ENCODE measurements around the gene PLA2G4D.
"Not testable (repeated sequence)": the region's sequence is repeated elsewhere in the genome, so short reads cannot be mapped to it uniquely, and the experiment has no call there.

Gene PLA2G4D

GRCh38 chr15:42123546-42123945 lies 29.2 kb upstream of the PLA2G4D start:
- no peak for DNase-seq (ENCODE audit: low spot score)

- DNase-seq (ENCODE audit: low spot score): no peak
Measured at GRCh38 chr15:42121682-42122081, 27.3 kb upstream of the PLA2G4D start.

GRCh38 chr15:42121021-42121420 lies 26.7 kb upstream of the PLA2G4D start:
- DNase-seq (ENCODE audit: low spot score): no peak

GRCh38 chr15:42120285-42120684 lies 25.9 kb upstream of the PLA2G4D start:
- DNase-seq (ENCODE audit: low spot score): no peak

GRCh38 chr15:42119446-42119760 lies 25.0 kb upstream of the PLA2G4D start:
- no peak for DNase-seq (ENCODE audit: low spot score)

GRCh38 chr15:42118650-42119445 lies 24.5 kb upstream of the PLA2G4D start:
- DNase-seq (ENCODE audit: low spot score): no peak

GRCh38 chr15:42111924-42112323 lies 17.6 kb upstream of the PLA2G4D start:
- DNase-seq (ENCODE audit: low spot score): no peak

- DNase-seq (ENCODE audit: low spot score): no peak
Measured at GRCh38 chr15:42110367-42110766, 16.0 kb upstream of the PLA2G4D start.

GRCh38 chr15:42108806-42109205 lies 14.4 kb upstream of the PLA2G4D start:
- no peak for DNase-seq (ENCODE audit: low spot score)

- no peak for DNase-seq (ENCODE audit: low spot score)
Measured at GRCh38 chr15:42108189-42108588, 13.8 kb upstream of the PLA2G4D start.

GRCh38 chr15:42107473-42107872 lies 13.1 kb upstream of the PLA2G4D start:
- no peak for DNase-seq (ENCODE audit: low spot score)

GRCh38 chr15:42106288-42106687 lies 11.9 kb upstream of the PLA2G4D start:
- DNase-seq (ENCODE audit: low spot score): no peak

- DNase-seq (ENCODE audit: low spot score): no peak
Measured at GRCh38 chr15:42104095-42104891, 9.9 kb upstream of the PLA2G4D start.

GRCh38 chr15:42102646-42103235 lies 8.4 kb upstream of the PLA2G4D start:
- no peak for DNase-seq (ENCODE audit: low spot score)

- no peak for DNase-seq (ENCODE audit: low spot score)
Measured at GRCh38 chr15:42101861-42102260, 7.5 kb upstream of the PLA2G4D start.

- no peak for DNase-seq (ENCODE audit: low spot score)
Measured at GRCh38 chr15:42100021-42100800, 5.8 kb upstream of the PLA2G4D start.

GRCh38 chr15:42097018-42097417 lies 2.7 kb upstream of the PLA2G4D start:
- no peak for DNase-seq (ENCODE audit: low spot score)

GRCh38 chr15:42093966-42094365 lies 396 bp downstream of the PLA2G4D start:
- no peak for DNase-seq (ENCODE audit: low spot score)

- no peak for DNase-seq (ENCODE audit: low spot score)
Measured at GRCh38 chr15:42092398-42093318, 1.7 kb downstream of the PLA2G4D start.

GRCh38 chr15:42091753-42092397 lies 2.5 kb downstream of the PLA2G4D start:
- DNase-seq (ENCODE audit: low spot score): not testable (repeated sequence)

- DNase-seq (ENCODE audit: low spot score): no peak
Measured at GRCh38 chr15:42090781-42091180, 3.6 kb downstream of the PLA2G4D start.

Data from NAMALWA (cell line).